HG03097 (cell line): Measurements from ENCODE around the gene SLC2A4.
"Not testable (repeated sequence)": the region's sequence is repeated elsewhere in the genome, so short reads cannot be mapped to it uniquely, and the experiment has no call there.

Experiments
- ATAC-seq: cut with Tn5 transposase; IDR thresholded peaks from one replicate; pipeline ENCODE4 v1.9.1; 2021; ENCODE audit not compliant: unreplicated experiment, low FRiP score

SLC2A4 gene

DNA sequence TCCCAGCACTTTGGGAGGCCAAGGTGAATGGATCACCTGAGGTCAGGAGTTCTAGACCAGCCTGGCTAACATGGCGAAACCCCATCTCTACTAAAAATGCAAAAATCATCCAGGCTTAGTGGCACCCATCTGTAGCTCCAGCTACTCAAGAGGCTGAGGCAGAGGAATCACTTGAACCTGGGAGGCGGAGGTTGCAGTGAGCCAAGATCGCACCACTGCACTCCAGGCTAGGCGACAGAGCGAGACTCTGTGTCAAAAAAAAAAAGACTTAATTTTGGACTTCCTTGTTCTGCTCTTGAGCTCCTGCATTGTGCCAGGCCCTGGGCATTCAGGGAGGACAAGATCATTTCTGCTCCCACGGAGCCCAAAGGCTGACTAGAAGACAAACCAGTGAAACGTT, 56.1 kb downstream of the SLC2A4 start:
- not testable (repeated sequence) for ATAC-seq
